Jurkat, Clone E6-1 (cell line): Measurements from ENCODE around the gene KRT15.

Source experiments
- DNase-seq: peaks from one replicate; pipeline ENCODE4 v3.0.0-alpha.2; 2011; ENCODE audit warnings: low read depth, low spot score
- H3K4me3 ChIP-seq: 2 replicates; pipeline ENCODE4 v1.5.1; 2011; ENCODE audit warnings: mild to moderate bottlenecking, low read length, control low read depth, moderate library complexity

KRT15 gene

DNA sequence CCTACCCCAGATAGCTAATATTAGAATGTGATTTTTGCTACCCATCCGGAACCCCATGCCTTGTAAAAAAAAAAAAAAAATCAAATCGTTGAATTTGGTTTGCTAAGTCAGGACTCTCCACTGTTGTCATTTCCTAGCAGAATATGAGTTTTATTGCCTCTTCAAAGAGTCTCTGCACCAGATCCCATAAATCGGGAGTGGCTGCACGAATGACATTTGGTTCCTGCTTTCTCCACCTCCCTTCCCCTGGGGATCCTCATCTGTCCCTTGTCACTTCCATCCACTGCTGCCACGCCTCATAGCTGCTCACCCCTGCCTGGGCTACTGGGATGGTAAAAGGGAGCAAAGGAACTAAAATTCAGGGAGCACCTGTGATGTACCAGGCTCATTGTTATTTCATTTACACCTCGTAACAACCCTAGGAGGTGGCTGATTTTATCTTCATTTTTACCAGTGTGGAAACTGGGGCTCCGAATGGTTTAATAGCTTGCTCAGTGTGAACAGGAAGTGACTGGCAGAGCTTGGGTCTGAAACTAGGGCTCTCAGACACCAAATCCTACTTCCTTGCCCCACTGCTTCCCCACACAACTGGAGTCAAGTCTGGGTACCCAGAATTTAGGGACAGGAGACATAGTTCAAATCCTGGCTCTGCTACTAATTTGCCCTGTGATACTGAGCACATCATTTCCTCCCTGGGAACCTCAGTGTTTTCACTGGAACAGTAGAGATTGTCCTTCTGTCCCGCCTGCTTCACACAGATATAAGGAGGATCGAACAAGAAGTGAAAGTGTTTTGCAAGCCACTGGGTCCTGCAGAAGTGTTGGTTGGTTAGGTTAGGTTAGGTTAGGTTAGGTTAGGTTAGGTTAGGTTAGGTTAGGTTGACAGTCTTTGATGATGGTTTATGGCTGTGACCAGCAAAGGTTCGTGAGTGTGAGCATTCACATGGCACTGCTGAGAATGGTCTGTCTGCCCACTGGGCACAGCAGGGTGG is 28.4 kb downstream of the KRT15 start:
- DNase-seq = no peak
- no peak overlapping the region for H3K4me3 ChIP-seq

DNA sequence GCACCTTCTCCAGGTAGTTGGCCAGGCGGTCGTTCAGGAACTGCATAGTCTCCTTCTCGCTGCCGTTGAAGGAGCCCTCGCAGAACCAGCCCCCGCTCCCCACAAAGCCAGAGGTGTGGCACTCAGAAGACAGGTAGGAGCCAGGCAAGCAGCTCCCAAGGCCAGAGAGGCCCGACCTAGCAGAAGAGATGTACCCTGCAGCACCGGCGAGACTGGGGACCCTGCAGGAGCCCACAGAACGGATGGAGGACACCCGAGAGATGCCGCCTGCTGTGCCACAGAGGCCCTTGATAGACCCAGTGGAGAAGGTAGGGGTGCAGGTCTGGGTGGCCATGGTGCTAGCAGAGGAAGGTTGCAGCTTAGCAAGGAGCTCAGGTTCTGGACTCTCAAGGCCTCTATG is 29.2 kb downstream of the KRT15 start, which contains the start of gene KRT36:
KRT36 (minus strand) TSS at position 380 of the 400 bp plus-strand sequence; CDS start at position 334, 46 bp downstream.
- no peak for DNase-seq
- no peak within 1 kb of the TSS for H3K4me3 ChIP-seq

DNA sequence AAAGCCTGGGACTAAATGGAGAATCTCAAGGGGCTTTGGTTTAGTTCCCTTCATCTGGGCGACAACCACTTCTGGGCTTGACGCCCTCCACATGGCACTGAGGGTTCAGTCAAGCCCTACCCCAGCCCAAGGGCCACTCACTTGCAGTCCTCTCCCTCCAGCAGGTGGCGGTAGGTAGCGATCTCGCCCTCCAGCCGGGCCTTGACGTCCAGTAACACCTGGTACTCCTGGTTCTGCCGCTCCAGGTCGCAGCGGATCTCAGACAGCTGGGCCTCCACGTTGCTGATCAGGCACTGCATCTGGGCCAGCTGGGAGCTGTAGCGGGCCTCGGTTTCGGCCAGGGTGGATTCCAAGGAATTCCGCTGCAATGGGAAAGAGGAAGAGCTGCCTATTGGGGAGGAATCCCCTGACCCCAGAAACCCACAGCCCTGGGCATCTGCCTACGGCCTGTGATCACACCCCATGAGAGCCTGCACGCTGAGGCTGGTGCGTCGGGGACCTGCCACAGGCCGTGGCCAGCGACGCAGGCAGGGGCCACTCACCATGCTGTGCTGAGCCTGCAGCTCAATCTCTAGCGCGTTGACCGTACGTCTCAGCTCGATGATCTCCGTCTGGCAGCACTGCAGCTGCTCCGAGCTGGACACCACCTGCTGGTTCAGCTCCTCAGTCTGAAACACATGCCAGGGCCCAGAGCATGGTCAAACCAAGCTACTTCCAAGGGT is 31.7 kb downstream of the KRT15 start:
- H3K4me3 ChIP-seq = no peak overlapping the region
- DNase-seq = no peak

DNA sequence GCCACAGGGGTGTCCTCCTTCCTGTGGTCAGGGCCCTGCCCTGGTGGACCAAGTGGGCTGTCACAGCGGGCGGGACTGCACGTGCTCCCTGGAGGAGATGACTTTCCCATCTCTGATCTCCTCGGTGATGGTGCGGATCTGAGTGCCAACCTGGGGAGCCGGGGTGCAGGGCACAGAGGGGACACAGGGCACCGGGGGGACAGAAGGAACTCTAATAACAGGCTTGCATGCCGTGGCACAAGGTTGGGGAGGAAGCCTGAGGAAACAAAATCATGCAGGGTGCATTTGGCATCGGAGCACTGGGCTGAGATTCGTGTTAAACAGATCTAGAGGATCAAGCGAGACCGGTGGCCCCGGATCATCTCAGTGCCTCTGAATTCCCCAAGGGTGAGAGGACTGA is 32.4 kb downstream of the KRT15 start:
- DNase-seq = no peak
- no peak overlapping the region for H3K4me3 ChIP-seq

DNA sequence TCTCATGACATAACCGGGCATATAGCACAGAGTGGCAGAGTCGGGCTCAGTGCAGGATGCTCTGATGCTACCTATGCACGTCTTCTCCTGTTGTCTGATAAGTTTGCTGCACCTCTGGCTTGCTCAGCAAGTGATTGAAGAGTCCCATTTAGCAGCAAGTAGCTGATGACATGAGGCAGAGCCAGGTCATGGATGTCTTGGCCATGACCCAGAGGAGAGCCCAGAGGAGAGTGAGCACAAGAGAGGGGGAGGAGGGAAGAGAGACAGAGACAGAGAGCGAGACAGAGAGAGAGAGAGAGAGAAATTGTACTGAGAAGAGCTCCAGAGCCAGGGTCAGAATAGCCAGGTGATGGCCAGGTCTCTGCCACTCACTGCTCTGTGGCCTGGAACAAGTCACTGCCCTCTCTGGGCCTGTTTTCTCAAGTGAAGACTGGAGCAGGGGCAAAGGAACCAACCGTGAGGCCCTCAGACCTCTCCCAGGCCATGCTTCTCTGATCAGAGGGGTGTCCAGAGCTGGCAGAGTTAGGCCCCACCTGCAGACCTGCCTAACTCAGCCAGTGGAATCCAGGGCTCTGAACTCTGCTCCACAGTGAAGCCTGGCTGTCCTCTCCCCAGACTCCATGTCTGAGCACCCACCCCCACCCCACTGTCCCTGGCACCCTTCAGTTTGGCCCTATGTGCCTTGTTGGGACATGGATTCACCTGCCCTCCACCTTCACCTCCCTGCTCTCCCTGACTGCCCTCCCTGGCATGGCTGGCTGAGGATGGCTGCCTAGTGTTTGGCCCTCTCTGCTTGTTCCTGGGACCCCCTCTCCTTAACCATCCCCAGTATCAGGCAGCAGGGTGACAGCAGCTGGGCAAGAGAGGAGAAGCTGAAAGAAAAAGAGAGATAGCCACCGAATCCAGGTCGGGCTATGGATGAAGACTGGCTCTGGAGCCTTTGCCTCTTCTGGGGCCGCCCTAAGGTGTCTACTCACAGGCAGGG is 33.5 kb downstream of the KRT15 start:
- no peak for DNase-seq
- no peak overlapping the region for H3K4me3 ChIP-seq

DNA sequence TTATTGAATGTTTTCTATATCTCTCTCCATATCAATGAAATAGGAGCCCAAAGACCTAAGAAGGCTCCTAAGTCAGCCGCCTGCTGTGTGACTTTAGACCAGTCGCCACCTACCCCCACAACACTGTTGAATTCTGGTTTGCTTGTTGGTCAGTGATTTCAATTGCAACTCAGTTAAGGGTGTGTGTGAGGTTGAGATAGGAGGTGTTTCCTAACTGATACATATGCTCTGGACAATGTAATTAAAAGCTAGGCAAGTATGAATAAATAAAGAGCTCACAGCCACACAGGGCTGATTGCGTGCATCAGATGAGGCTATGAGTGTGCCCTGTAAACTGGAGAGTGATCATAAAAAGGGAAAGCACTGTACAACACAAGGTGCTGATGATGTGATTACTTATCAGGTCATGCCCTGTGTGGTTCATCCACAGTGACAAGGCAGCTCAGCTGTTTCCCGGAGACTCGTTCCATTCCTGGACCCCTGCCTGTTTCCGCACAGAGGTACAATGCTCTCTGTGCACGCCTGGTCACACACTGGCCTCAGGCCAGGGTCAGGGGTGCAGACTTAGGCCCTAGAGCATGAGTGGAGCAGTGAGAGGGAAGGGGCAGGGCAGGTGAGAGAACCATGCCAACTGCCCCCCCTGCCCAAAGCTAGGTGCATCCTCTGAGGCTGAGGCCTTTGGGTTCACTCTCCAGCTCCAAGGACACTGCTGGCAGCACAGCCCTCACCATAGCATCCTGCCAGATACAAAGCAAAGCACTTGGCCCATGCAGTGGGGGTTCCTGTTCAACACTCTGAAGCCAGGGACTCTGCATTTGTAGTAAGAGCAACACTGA is 34.5 kb downstream of the KRT15 start:
- no peak overlapping the region for H3K4me3 ChIP-seq
- DNase-seq = no peak

DNA sequence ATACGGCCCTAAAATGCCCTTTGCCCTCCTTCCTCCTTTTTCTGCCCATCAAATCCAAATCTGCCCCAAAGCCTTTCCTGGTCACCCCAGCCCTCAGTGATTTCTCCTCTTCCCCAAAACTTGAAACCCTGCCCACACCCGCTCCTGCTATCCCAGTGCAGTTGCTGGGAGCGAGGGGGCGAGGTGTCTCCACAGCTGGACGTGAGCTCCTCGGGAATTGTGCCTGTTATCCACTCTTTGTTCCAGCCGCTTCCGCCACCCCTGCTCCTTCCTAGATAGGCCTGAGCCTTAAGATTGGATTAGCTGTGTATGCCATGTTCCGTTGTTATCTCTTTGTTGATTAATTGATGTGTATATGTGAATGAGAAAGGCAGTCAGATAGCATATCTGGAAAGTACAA is 35.2 kb downstream of the KRT15 start:
- DNase-seq = no peak
- no peak overlapping the region for H3K4me3 ChIP-seq

DNA sequence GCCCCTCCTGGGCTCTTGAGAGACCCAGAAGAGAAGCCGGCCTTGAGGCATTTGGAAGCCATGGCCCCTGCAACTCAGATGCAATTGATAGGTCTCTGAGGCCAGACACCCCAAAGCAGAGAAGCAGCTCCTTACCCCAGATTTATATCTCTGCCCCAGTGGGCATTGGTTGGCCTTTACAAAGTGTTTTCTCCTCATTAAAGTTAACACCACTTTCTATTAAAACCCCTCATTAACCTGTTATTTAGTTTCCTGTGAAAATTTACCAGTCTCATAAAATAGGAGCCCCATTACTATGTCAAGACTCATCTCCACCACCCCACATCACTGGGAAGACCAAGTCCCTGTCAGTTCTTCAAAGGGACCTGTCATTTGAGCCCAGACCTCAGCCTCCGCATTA is 37.7 kb downstream of the KRT15 start, which contains the start of gene KRT35:
KRT35 (minus strand) TSS at position 116 of the 400 bp plus-strand sequence; CDS start at position 62, 54 bp downstream.
- no peak within 1 kb of the TSS for H3K4me3 ChIP-seq

DNA sequence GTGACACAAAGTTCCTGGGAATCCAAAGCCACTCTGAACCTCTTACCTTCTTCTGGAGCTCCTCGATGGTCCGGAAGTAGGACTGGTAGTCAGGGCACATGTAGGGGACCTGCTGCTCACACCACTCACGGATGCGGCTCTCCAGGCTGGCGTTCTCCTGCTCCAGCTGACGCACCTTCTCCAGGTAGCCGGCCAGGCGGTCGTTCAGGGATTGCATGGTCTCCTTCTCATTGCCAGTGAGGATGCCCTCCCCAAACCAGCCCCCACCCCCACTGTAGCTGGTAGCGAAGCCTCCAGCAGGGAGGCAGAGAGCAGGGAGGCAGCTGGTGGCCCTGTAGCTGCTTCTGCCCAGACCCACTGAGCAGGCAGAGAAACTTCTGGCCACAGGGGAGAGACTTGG is 38.1 kb downstream of the KRT15 start:
- DNase-seq = no peak

More for the DNA sequence above, 37.7 kb downstream of the KRT15 start, which contains the start of gene KRT35:
- no peak for DNase-seq

DNA sequence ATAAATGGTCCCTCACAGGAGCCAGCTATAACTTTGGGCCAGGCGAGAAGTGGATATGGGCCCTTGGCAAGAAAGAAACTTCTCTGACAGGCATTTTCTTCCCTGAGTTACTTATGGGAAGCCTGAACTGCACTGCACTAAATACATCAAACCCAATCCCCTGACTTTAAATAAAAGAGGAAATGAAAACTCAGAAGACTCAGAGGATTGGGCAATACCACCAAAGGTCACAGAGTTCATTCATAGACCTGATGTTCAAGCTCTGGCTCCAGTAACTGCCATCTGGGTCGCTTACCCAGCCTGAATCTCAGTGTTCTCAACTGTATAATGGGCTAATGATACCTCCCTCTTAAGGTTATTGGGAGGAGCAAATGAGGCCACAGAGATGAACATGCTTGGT is 38.6 kb downstream of the KRT15 start:
- no peak for DNase-seq
- H3K4me3 ChIP-seq = no peak overlapping the region

More for the DNA sequence above, 38.1 kb downstream of the KRT15 start:
- no peak overlapping the region for H3K4me3 ChIP-seq

DNA sequence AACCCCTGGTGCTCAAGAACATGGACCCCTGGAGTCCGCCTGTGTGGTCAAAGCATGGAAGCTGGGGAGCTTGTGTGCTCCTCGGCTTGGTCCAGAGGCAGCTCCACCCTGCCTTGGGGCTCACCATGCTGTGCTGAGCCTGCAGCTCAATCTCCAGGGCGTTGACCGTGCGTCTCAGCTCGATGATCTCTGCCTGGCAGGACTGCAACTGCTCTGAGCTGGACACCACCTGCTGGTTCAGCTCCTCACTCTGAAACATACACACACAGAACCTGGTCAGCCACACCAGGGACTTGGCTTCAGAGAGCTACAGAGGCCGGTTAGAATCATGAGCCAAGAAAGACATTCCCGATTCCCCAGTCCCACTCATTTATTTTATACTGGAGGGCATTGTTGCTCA is 40.5 kb downstream of the KRT15 start:
- DNase-seq = no peak

DNA sequence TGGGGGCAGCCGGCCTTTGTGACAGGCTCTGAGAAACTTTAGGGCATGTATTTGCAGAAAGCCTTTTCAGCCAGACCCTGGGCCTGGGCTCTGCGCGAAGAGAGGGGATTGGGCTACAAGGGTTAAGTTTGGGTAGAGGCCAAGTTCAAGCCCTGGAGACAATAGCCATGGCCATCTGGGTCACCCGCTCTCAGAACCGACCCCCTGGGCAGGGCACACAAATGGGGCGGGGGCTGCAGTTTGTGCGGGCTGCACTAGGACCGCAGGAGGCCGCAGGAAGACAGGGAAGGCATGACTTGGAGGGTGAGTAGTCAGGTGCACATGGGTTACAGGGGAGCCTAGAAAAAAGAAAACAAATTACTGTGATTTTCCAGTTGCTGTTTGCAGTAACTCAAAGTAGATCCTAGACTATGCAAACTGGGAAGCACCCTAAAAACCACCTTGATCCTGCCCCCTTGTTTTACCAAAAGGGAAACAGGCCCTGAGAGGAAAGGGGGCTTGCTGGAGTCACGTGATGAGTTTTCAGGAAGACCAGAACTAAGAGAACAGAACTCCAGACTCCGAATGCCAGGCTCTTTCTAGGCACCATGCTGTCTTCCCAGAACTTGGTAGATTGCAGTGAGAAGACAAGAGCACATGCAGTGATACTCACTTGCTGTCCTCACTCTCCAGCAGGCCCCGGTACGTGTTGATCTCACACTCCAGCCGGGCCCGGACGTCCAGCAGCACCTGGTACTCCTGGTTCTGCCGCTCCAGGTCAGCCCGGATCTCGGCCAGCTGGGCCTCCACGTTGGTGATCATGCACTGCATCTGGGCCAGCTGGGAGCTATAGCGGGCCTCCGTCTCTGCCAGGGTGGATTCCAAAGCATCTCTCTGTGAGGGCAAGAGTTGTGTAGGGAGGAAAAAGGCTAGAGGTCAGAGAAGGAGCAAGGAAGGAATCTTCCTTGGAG is 41.5 kb downstream of the KRT15 start:
- no peak for DNase-seq
- H3K4me3 ChIP-seq = no peak overlapping the region

More for the DNA sequence above, 40.5 kb downstream of the KRT15 start:
- H3K4me3 ChIP-seq = no peak overlapping the region

DNA sequence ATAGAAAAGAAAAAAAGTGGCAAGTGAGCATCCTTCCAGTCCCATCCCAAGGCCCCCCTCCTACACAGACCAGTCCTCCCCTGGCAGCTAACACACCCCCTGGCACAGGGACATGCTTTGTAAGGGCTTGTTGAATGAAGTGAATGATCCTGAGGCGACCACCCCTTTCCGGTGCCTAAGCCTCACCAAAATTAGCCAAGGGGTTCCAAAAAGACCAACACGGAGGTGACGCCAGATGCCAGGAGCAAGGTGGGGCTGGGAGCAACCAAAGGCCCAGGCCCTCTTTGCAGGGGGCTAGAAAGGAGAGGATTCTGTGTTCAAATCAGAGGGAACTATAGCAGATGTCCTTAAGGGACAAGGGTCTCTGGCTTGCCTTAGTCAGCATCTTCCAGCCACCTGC is 43.3 kb downstream of the KRT15 start:
- DNase-seq = no peak

DNA sequence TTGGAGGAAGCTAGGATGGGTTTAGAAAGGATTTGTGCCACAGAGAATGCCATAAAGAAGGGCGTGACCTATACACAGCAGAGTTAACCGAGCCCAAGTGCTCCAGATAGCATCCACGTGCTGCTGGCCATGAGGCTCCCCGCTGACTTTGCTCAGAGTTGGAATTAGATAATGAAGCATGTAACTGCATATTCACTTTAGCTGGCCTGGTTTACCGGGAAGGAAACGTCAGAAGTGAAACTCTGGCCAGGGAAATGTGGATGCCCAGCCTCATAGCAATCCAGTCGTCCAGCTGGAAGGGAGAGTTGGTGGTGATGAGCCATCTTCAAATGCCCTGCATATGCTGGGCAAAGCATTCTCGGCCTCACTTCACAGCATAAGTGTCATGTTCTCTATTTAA is 43.8 kb downstream of the KRT15 start:
- H3K4me3 ChIP-seq = no peak overlapping the region
- DNase-seq = no peak

More for the DNA sequence above, 43.3 kb downstream of the KRT15 start:
- H3K4me3 ChIP-seq = no peak overlapping the region

DNA sequence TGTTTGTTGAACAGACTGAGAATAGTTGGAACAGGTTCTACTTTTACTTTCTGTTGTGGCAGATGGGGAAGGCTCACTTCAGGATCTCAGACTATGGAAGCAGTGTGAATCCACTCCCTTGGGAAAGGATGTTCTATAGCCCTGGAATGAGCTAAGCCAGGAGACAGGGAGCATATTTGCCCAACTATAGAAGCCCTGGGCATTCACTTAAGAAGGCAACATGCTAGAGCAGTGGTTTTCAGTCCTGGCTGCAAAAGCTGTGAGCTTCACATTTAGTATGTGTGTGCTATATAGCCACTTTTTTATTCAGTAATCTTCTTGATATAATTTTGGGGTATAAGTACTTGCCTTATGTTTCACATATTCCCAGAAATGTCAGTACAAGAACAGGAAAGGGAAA is 50.3 kb downstream of the KRT15 start:
- no peak overlapping the region for H3K4me3 ChIP-seq
- DNase-seq = no peak

DNA sequence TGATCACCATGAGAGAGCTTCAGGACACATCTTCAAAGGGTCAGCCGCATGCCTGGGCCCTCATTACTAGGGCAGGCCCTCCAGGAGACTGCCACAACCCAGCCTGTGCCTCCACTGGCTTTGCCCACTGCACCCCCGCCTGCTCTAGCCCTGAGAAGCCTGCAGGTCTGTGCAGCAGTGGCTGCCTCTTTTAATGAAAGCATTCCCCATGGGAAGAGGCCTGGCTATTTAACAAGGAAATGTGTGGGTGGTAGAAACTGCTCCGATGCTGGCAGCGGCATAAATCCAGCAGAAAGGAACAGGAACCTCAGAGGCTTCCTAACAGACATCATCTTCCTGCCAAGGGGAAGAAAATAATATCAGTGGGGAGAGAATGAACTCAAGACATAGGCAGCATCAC is 51.1 kb downstream of the KRT15 start:
- no peak overlapping the region for H3K4me3 ChIP-seq

DNA sequence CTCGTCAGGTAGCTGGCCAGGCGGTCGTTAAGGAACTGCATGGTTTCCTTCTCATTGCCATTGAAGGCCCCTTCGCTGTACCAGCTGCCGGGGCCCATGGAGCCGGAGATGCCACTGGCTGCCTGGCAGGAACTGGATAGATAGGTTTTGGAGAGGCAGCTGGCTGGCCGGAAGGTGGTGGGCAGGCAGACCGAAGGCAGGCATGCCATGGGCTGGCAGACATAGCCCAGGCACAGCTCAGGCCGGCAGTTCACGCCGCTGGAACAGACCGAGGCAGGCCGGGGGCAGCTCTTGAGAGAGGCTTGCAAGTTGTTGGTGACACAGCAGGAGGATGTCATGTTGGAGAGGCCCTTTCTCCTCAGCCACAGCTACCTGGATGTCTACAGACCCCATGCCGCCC is 51.7 kb downstream of the KRT15 start, which contains the start of gene KRT32:
KRT32 (minus strand) TSS at position 399 of the 400 bp plus-strand sequence; CDS start at position 338, 61 bp downstream.
- no peak for DNase-seq

More for the DNA sequence above, 51.1 kb downstream of the KRT15 start:
- DNase-seq = no peak

More for the DNA sequence above, 51.7 kb downstream of the KRT15 start, which contains the start of gene KRT32:
- no peak within 1 kb of the TSS for H3K4me3 ChIP-seq
